SH-SY5Y (cell line): Measurements from ENCODE around the gene ADARB2.

Experiments
- GATA2 ChIP-seq: IDR thresholded peaks from 2 replicates; pipeline ENCODE4 v1.6.1; 2011; ENCODE audit warnings: mild to moderate bottlenecking, low read depth, low read length
- GATA3 ChIP-seq: IDR thresholded peaks from 2 replicates; pipeline ENCODE4 v1.6.1; 2011; ENCODE audit warnings: low read depth, mild to moderate bottlenecking, low read length, moderate library complexity

GRCh38 chr10:1686491-1686749, 50.9 kb downstream of the ADARB2 start:
- no peak for TF ChIP-seq GATA2
- TF ChIP-seq GATA3 = no peak
